Spleen (tissue), 11 donors: Measurements from ENCODE around the gene MAGI2. TPM values are rescaled to one million over a fixed set of nuclear protein-coding genes. Genes with fewer than 3 reads are reported as not detected.

Experiments
- DNase-seq: peaks from one replicate; pipeline ENCODE4 v3.0.0-alpha.2; 2020
- H3K27ac ChIP-seq, 8 donors: fragments of 200-600 bp; sonication (generic) in 7 of 8; 1 replicate in 4 of 8; 2 replicates in 4 of 8; pipeline versions ENCODE4 v1.5.0 to v1.8.0; 2016 to 2021; ENCODE audit warnings: inconsistent platforms in 4 of 8, mild to moderate bottlenecking in 4 of 8, moderate library complexity in 1 of 8
- H3K27me3 ChIP-seq, 7 donors: fragments of 200-600 bp; sonication (generic) in 6 of 7; replicated peaks in 1 of 7; 1 replicate in 4 of 7; 2 replicates in 3 of 7; pipeline versions ENCODE4 v1.5.0 to v1.8.0; 2016 to 2021; ENCODE audit warnings: inconsistent platforms in 3 of 7, mild to moderate bottlenecking in 1 of 7
- H3K36me3 ChIP-seq, 6 donors: fragments of 200-600 bp; sonication (generic) in 5 of 6; 1 replicate in 4 of 6; 2 replicates in 2 of 6; pipeline versions ENCODE4 v1.5.0 to v1.8.0; 2016 to 2021; ENCODE audit warnings: inconsistent platforms in 2 of 6
- H3K4me1 ChIP-seq, 6 donors: fragments of 200-600 bp; sonication (generic) in 5 of 6; 1 replicate in 3 of 6; 2 replicates in 3 of 6; pipeline versions ENCODE4 v1.5.0 to v1.8.0; 2016 to 2021; ENCODE audit warnings: inconsistent platforms in 3 of 6
- H3K4me3 ChIP-seq, 8 donors: fragments of 200-600 bp; sonication (generic) in 7 of 8; 1 replicate in 4 of 8; 2 replicates in 4 of 8; pipeline versions ENCODE4 v1.5.0 to v1.8.0; 2016 to 2021; ENCODE audit warnings: inconsistent platforms in 4 of 8, mild to moderate bottlenecking in 4 of 8, moderate library complexity in 2 of 8
- H3K9me3 ChIP-seq, 8 donors: fragments of 200-600 bp; sonication (generic) in 7 of 8; 1 replicate in 4 of 8; 2 replicates in 4 of 8; pipeline versions ENCODE4 v1.5.0 to v1.8.0; 2016 to 2021; ENCODE audit warnings: inconsistent platforms in 4 of 8
- POLR2A ChIP-seq, 3 donors: fragments of 450-650 bp; IDR thresholded peaks; one replicate each; pipeline ENCODE4 v1.5.1; 2017; ENCODE audit warnings: antibody characterized with exemption in 3 of 3, mild to moderate bottlenecking in 1 of 3
- POLR2AphosphoS5 ChIP-seq, 3 donors: sonication (generic); formaldehyde crosslinking; IDR thresholded peaks; one replicate each; pipeline ENCODE4 v1.5.1; 2017; ENCODE audit warnings: antibody characterized with exemption in 3 of 3
- WGBS, 5 donors: extraction: QIAGEN DNeasy Blood & Tissue Kit in 3 of 5; methylation state at CpG; one replicate each; pipeline versions ENCODE4 v1.1.5 to v1.1.7; 2013 to 2018; 5-methylcytosine and 5-hydroxymethylcytosine counted together
- intact Hi-C: fragments of 100-400 bp; cut with DNase I; formaldehyde crosslinking; loops from one replicate; pipeline ENCODE4 v1.15.0; 2023; ENCODE audit warnings: low total_unique reads
- polyA plus RNA-seq, 3 donors: library from polyadenylated mRNA; stranded (reverse); fragments of 200-250 nt; gene quantifications; one replicate each; pipeline ENCODE4 v1.2.1, GENCODE V29; 2013
- total RNA-seq, 7 donors: library from RNA; depleted of rRNA in 3 of 7; stranded (reverse); fragments of >200 nt in 3 of 7; fragmentation: NEBNext Ultra II Directional in 4 of 7; extraction: Animal tissue kit (Norgen Biotek cat#: 25700) in 4 of 7; gene quantifications; one replicate each; pipeline versions ENCODE4 v1.1.0 to v1.2.1, GENCODE V29; 2016 to 2021
- TF ChIP-seq, protein P1 (sequence below), 11 experiments: fragments of 200-600 bp in 7 of 11; fragments of 450-650 bp in 4 of 11; sonication (generic) in 4 of 11; IDR thresholded peaks in 8 of 11; conservative IDR thresholded peaks in 3 of 11; 1 replicate in 7 of 11; 2 replicates in 4 of 11; pipeline versions ENCODE4 v1.4.0 to v1.8.0; 2016 to 2021; ENCODE audit warnings: antibody characterized with exemption in 11 of 11, inconsistent platforms in 4 of 11, mild to moderate bottlenecking in 1 of 11
- donor health status: healthy with polysubstance abuse.
- donor health status: DM: no; HTN: no; CAD: no; lungs with moderate emphysema.
- donor health status: DM: no; HTN: no; CAD: no.
- donor health status: Bipolar disorder and iron deficiency.
- donor health status: healthy.
- donor health status: DM: no; HTN: no; CAD: no.
- donor health status: DM: yes; HTN: yes; CAD: no.

The MAGI2 gene
- total and polyA plus RNA-seq, 10 donors: 0.74 to 18.1 (median 11.1) TPM

GRCh38 chr7:78473571-78474301, 979.7 kb downstream of the MAGI2 start:
- H3K4me1 ChIP-seq: no peaks in the 10 kb centered on the region
- no peaks in the 10 kb centered on the region for H3K36me3 ChIP-seq
- intact Hi-C loops: no loop called here
- no peaks in the 10 kb centered on the region for H3K27me3 ChIP-seq
- WGBS, 5 donors: 60 to 76% (median 68%) methylated on average over 5 of the region's 5 CpGs
- no peaks in the 10 kb centered on the region for H3K9me3 ChIP-seq
- no peak overlapping the region for H3K27ac ChIP-seq
- no peak for DNase-seq
- H3K4me3 ChIP-seq: no peak overlapping the region
- no peak for TF ChIP-seq POLR2A (IDR thresholded peaks at IDR 0.05)
- TF ChIP-seq, protein P1, sequence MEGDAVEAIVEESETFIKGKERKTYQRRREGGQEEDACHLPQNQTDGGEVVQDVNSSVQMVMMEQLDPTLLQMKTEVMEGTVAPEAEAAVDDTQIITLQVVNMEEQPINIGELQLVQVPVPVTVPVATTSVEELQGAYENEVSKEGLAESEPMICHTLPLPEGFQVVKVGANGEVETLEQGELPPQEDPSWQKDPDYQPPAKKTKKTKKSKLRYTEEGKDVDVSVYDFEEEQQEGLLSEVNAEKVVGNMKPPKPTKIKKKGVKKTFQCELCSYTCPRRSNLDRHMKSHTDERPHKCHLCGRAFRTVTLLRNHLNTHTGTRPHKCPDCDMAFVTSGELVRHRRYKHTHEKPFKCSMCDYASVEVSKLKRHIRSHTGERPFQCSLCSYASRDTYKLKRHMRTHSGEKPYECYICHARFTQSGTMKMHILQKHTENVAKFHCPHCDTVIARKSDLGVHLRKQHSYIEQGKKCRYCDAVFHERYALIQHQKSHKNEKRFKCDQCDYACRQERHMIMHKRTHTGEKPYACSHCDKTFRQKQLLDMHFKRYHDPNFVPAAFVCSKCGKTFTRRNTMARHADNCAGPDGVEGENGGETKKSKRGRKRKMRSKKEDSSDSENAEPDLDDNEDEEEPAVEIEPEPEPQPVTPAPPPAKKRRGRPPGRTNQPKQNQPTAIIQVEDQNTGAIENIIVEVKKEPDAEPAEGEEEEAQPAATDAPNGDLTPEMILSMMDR (IDR thresholded peaks at IDR 0.05 in 8 of 11, conservative IDR thresholded peaks at IDR 0.05 in 3 of 11): no peak
- no peak for TF ChIP-seq POLR2AphosphoS5 (IDR thresholded peaks at IDR 0.05)

DNA sequence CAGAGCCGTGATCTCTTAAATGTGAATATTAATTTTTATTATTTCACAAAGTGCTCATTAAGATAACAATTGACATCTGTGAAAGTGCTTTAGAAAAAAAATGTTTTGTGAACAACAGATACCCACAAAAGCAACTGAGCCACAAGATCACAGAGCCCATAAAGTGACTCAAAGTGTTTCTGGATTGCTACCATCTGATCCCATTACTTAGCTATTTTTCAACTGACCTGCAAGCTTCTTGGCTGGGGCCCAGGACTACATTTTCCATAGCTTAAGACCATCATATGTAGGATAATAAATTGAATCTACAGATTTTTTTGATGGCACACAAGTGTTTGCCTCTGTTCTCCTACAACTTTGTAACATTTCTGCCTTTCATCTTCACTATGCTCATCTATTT, 980.4 kb downstream of the MAGI2 start:
- 65 to 96% (median 79%) methylated on average over 1 of the region's 1 CpG for WGBS, 5 donors
- H3K27me3 ChIP-seq: no peaks in the 10 kb centered on the region
- no peak overlapping the region for H3K27ac ChIP-seq
- no peak for DNase-seq
- TF ChIP-seq POLR2AphosphoS5 (IDR thresholded peaks at IDR 0.05): no peak
- TF ChIP-seq, protein P1 (IDR thresholded peaks at IDR 0.05 in 8 of 11, conservative IDR thresholded peaks at IDR 0.05 in 3 of 11): no peak
- TF ChIP-seq POLR2A (IDR thresholded peaks at IDR 0.05): no peak
- intact Hi-C loops: no loop called here
- H3K9me3 ChIP-seq: no peaks in the 10 kb centered on the region
- H3K36me3 ChIP-seq: no peaks in the 10 kb centered on the region
- H3K4me1 ChIP-seq: no peaks in the 10 kb centered on the region
- no peak overlapping the region for H3K4me3 ChIP-seq

GRCh38 chr7:78472519-78472918, 980.9 kb downstream of the MAGI2 start:
- no peak overlapping the region for H3K27ac ChIP-seq
- no peaks in the 10 kb centered on the region for H3K9me3 ChIP-seq
- H3K4me3 ChIP-seq: no peak overlapping the region
- intact Hi-C loops: no loop called here
- TF ChIP-seq POLR2A (IDR thresholded peaks at IDR 0.05) (no peak), POLR2AphosphoS5 (IDR thresholded peaks at IDR 0.05) (no peak)
- TF ChIP-seq, protein P1 (IDR thresholded peaks at IDR 0.05 in 8 of 11, conservative IDR thresholded peaks at IDR 0.05 in 3 of 11): no peak
- no peak for DNase-seq
- H3K36me3 ChIP-seq: no peaks in the 10 kb centered on the region
- no peaks in the 10 kb centered on the region for H3K4me1 ChIP-seq
- H3K27me3 ChIP-seq: no peaks in the 10 kb centered on the region

- Histone ChIP-seq H3K27me3 (no peaks in the 10 kb centered on the region), H3K27ac (no peak overlapping the region), H3K9me3 (no peaks in the 10 kb centered on the region), H3K36me3 (no peaks in the 10 kb centered on the region), H3K4me1 (no peaks in the 10 kb centered on the region), H3K4me3 (no peak overlapping the region)
- WGBS, 5 donors: 66 to 85% (median 80%) methylated on average over 5 of the region's 5 CpGs
- DNase-seq: no peak
- TF ChIP-seq, protein P1 (IDR thresholded peaks at IDR 0.05 in 8 of 11, conservative IDR thresholded peaks at IDR 0.05 in 3 of 11): no peak
- no peak for TF ChIP-seq POLR2AphosphoS5 (IDR thresholded peaks at IDR 0.05)
- no peak for TF ChIP-seq POLR2A (IDR thresholded peaks at IDR 0.05)
- intact Hi-C loops: no loop called here
Measured at GRCh38 chr7:78465894-78466293, 987.6 kb downstream of the MAGI2 start.
